Activated CD4-positive, alpha-beta T cell treated with anti-CD3 and anti-CD28 coated beads, Interleukin-2, amount 50 U/mL, for 16 hours (primary cell): Measurements from ENCODE around the gene POTEH.
"Not testable (repeated sequence)": the region's sequence is repeated elsewhere in the genome, so short reads cannot be mapped to it uniquely, and the experiment has no call there.

Source experiments
- DNase-seq: peaks from one replicate; pipeline ENCODE4 v3.0.0-alpha.2; 2020

POTEH gene

GRCh38 chr22:15689749-15690125 lies at the start of gene POTEH:
TSS of gene POTEH (plus strand) at chr22:15690026. CDS start at chr22:15690078, 52 bp downstream.
- DNase-seq: not testable (repeated sequence)

GRCh38 chr22:15642288-15642861 lies 47.5 kb upstream of the POTEH start:
- not testable (repeated sequence) for DNase-seq

GRCh38 chr22:15651954-15652353 lies 37.9 kb upstream of the POTEH start:
- not testable (repeated sequence) for DNase-seq

GRCh38 chr22:15652738-15653137 lies 37.1 kb upstream of the POTEH start:
- not testable (repeated sequence) for DNase-seq

- not testable (repeated sequence) for DNase-seq
These were observed 36.6 kb upstream of the POTEH start for GRCh38 chr22:15653241-15653640.

- DNase-seq: not testable (repeated sequence)
These were observed 28.7 kb upstream of the POTEH start for GRCh38 chr22:15661102-15661501.

GRCh38 chr22:15664682-15665081 lies 25.1 kb upstream of the POTEH start:
- not testable (repeated sequence) for DNase-seq

- DNase-seq: not testable (repeated sequence)
These were observed 24.3 kb upstream of the POTEH start for GRCh38 chr22:15665478-15665877.

- DNase-seq: not testable (repeated sequence)
These were observed 20.4 kb upstream of the POTEH start for GRCh38 chr22:15669430-15669829.

- DNase-seq: not testable (repeated sequence)
These were observed 10.1 kb upstream of the POTEH start for GRCh38 chr22:15679702-15680101.

GRCh38 chr22:15684115-15684514 lies 5.7 kb upstream of the POTEH start:
- not testable (repeated sequence) for DNase-seq

GRCh38 chr22:15684695-15685094 lies 5.1 kb upstream of the POTEH start:
- not testable (repeated sequence) for DNase-seq

- not testable (repeated sequence) for DNase-seq
These were observed 4.2 kb upstream of the POTEH start for GRCh38 chr22:15685641-15686040.

GRCh38 chr22:15687086-15687485 lies 2.7 kb upstream of the POTEH start:
- DNase-seq: not testable (repeated sequence)

- DNase-seq: not testable (repeated sequence)
These were observed 2.1 kb upstream of the POTEH start for GRCh38 chr22:15687676-15688075.

GRCh38 chr22:15688090-15688489 lies 1.7 kb upstream of the POTEH start:
- DNase-seq: not testable (repeated sequence)

- DNase-seq: not testable (repeated sequence)
These were observed 646 bp upstream of the POTEH start for GRCh38 chr22:15689012-15689748.

GRCh38 chr22:15713600-15713999 lies 23.8 kb downstream of the POTEH start:
- DNase-seq: not testable (repeated sequence)

- DNase-seq: not testable (repeated sequence)
These were observed 24.3 kb downstream of the POTEH start for GRCh38 chr22:15714125-15714524.

GRCh38 chr22:15721884-15722283 lies 32.1 kb downstream of the POTEH start:
- not testable (repeated sequence) for DNase-seq

GRCh38 chr22:15729209-15729917 lies 39.5 kb downstream of the POTEH start:
- DNase-seq: not testable (repeated sequence)

- not testable (repeated sequence) for DNase-seq
These were observed 41.2 kb downstream of the POTEH start for GRCh38 chr22:15731023-15731422.

- DNase-seq: not testable (repeated sequence)
These were observed 44.6 kb downstream of the POTEH start for GRCh38 chr22:15734411-15734810.
